GM19193 (cell line): Measurements from ENCODE around the gene THEM5.

Experiments used
- POLR2A ChIP-seq: IDR thresholded peaks from 4 replicates; pipeline ENCODE4 v1.6.1; 2011; ENCODE audit not compliant: insufficient read depth, insufficient read length; ENCODE audit errors: extremely low read depth

Gene THEM5

DNA sequence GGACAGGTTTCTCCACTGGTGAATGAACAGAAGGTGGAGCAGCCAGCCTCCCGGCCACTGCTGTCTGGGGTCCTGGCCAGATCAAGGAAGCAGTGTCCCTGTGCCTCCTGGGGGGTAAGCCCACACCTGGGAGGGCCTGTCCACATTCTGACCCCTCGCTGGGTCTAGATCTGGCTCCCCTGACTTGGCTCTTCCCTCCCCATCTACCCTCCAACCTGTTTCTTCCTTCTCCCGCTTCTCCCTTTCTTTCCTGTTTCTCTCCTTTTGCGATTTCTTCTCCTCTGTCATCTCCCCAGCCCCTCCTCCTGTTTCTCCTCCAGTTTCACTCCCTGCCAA is 22.3 kb downstream of the THEM5 start:
- no peak for TF ChIP-seq POLR2A

DNA sequence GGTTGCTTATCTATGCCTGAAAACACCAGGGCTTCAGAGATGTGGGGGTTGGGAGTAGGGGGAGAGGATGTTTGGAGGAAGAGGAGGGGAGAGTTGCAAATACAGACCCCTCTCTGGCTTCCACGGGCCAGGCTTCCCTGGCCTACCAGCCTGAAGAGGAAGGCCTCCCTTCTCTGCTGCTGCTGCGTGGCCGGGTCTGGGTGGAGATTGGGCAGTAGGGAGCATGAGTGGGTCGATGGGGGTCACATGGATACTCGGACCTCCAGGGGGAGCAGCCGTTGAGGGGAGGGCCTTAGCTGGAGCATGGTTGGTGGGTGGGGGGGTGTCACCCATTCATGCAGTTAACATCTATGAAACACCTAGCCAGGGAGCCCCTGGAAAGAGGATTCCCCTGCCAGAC is 23.5 kb downstream of the THEM5 start:
- TF ChIP-seq POLR2A = no peak

DNA sequence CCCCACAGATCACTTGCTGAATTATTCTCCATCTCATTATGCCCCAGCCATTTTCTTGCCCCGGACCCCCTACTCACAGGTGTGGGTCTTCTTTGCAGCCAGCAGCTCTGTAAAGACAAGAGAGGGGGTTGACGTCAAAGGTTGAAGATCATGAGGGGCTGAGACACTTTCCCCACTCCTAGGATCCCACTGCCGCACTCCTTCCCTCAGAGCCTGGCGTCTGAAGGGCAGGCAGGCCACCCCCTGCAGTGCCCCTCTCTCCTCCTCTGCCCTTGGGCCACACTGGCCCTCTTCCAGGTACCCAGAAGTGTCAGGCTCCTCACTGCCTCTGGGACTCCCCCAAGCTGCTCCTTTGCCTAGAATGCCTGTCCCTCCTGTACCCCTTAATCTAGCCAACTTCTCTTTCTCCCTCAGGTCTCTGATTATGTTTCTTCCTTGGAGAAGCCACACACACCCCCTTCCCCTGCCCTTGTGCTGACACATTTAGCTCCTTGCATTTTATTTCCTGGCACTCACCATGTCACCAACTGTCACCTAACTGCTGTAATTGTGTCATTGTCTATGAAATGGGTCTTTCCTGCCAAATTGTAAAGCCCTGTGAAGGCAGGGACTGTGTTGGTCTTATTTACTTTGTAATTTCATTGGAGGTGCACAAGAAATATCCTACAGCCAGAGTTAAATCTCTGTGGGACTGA is 24.0 kb downstream of the THEM5 start:
- TF ChIP-seq POLR2A = no peak

DNA sequence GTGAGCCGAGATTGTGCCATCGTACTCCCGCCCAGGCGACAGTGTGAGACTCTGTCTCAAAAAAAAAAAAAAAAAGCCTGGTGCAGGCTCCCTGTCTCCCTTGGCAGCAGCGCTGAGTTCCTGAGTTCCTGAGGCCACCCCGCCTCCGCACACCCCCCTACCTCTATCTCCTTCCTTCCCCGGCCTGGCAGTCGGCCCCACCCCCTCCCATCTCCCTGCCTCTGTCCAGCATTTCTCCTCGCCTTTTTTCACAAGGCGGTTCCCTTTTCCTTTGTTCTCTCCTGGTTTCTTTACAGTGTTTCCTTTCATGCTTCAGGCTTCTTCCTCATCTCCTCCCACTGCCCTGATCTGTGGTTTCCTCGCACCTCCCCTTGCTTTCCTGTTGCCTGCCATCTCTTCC is 24.6 kb downstream of the THEM5 start:
- TF ChIP-seq POLR2A = no peak

DNA sequence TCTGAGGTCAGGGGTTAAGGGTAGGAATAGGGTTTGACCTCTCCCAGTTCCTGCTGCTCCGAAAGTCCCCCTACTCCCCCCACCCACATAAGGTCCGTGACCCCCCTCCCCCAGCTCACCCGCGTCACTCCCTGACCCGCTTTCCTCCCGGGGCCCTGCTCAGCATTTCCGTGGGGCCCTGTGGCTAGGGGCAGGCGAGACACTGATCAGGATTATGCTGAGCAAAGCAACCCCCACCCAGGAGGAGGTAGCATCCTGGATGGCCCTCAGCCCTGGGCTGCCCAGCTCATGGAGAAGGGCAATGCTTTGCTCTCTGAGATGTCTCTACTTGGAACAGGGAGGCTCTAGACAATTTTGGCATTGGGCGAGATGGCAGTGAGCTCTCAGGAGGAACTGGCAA is 25.7 kb downstream of the THEM5 start:
- no peak for TF ChIP-seq POLR2A

DNA sequence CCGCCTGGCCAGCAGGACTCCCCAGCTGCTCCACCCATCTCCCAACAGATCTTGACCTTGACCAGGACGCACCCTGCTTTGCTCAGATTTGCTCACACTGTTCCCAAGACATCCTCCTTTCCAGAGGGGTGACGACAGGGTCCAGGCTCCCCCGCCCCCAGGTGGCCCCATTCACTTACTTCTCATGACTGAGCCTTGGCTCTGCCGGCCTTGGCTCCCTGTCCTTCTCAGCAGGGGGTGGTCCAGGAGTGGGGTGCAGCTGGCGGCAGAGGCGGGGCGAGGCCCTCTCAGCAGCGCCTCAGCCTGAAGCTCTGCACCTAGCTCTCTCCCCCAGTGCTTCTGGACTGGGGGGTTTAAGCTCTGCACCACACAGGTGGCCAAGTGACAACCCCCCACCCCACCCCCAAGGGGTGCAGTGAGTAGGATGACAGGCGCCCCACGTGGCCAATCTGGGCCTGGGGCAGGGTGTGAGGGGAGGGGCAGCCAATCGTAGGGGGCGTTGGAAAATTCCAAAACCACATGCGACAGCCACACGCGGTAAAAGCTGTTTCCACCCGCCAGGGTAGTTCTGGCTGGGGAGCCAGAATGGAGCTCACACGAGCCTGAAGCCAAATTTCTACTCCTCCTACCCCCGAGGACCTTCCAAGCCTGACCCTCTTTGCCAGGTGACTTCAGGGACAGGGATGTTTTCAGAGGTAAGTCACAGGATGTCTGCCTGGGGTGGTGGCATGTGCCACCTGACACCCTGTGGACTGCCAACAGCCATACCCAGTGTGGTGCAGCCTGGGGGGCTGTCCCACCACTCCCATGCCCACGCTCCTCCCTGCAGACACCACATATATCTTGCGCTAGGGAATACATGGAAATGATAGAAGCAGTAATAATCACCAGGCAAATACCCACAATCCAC is 27.5 kb downstream of the THEM5 start:
- TF ChIP-seq POLR2A = no peak

DNA sequence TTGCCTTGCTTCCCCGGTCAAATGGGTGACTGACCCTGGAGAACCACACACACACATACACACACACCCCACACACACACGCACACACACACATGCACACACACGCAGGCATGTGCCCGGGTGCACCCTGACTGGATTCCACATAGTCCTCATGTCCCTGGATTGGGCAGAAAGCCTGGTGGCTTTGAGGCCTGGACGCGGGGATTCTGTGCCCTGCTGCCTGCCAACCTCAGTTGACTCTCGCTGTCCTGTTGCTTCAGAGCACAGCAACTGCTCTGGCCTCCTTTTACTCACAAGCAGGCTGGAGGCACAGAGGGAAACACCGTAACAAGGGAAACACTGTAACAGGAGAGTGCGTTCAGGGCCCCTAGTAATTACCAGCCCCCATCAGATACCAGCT is 28.3 kb downstream of the THEM5 start:
- no peak for TF ChIP-seq POLR2A

DNA sequence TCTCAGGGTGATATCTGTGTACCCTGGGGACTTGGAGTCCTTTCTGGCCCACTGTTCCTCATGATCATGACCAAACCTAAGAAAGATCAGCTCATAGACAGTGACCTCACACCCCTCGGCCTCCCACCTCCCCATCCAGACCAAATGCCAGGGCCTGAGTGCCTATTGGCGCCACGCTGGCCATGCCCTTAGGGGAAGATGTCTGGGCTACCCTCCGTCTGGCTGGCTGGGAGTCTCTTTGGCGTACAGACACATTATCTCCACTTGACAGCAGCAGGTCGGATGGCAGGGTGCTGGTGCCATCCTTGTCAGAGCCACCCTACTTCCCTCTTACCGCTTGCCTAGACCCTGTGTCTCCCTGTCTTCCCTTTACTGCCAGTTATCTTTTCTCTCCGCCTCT is 30.3 kb downstream of the THEM5 start:
- no peak for TF ChIP-seq POLR2A

DNA sequence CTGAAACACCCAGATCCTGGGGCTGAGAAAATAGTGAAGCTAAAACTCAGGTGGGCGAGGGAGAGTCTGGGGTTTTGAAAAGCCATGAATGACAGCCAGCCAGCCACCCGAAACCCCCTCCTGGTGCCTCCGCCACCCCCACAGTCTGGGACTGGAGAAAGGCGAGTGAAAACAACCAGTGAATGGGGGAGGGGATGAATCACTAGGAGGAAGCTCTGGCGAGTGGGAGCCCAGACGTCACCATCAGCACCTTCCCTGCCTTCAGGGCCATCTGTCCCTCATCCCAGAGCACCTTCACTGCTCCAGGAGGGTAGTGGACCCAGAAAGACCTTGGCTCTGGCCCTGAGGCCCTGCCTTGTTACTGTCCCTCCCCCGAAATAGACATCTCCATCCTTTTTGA is 31.1 kb downstream of the THEM5 start:
- no peak for TF ChIP-seq POLR2A

DNA sequence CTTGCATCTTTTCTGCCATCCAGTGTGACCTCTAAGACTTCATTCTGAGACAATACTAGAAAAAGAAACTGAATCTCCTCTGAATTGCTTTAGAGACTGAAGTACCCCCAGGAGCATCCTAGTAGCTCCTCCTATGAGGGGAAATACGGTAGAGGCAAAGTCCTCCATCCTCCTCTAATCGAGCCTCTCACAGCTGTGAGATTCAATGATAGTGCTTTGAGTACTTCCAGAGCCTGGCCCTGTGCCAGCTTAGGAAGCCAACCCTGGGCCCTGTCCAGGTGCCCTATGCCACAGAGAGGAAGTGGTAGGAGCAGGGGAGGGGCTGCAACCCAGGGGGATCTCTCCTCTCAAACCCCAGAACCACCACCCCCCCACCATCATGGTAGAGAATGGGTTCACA is 32.6 kb downstream of the THEM5 start:
- TF ChIP-seq POLR2A = no peak

DNA sequence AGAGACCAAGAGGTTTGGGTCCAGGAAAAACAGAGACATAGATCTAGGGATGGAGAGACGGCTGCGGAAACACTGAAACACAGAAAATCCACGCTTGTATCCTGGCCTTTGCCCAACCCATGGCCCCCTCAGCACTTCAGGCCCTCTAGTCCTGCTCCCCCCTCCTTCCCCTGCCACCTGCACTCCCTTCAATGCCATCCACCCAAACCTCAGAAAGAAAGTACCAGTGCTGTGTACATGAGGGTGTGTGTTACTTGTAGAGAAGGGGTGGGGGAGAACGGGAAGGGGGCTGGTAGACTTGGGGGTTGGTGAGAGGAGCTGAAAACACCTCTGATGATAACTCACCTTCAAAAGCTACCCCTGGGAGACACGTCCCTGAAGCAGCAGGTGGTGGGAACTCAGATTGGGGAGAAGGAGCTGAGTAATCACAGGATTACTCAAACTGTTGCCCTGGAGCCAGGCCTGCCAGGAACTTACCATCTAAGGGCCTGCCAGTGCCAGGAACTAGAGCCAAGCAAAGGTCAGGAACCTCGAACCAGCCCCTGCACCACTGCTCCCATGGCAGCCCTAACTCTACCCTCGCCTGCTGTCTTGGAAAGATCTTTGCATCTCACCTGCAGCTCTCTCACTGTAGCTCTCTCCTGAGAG is 33.4 kb downstream of the THEM5 start:
- TF ChIP-seq POLR2A = no peak

DNA sequence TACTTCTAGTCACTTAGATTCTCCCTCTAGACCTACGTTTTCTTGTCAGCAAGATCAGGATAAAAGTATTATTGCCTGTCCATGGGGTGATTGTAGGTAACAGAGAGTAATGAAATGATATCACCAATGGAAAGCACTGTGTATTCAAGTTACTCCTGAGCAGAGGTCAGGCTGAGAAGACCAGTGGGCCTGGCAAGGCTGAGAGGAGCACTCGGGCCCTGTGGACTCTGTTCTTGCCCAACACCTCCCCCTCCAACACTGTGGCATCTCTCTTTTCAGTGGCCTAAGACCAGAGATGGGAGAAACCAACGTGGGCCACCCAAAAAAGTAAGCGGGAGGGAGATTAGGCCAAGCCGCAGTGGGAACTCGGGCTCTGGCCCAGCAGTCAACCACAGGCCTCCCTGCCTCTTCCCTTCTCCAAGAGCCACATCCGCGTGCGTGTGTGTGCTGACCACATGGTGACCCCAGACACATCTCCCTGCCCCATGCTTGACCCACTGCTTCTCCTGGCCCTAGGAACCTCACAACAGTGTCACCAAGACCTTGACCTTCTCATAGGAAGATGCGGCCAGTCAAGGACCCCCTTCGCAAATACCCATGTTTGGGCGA is 34.2 kb downstream of the THEM5 start:
- TF ChIP-seq POLR2A = no peak

DNA sequence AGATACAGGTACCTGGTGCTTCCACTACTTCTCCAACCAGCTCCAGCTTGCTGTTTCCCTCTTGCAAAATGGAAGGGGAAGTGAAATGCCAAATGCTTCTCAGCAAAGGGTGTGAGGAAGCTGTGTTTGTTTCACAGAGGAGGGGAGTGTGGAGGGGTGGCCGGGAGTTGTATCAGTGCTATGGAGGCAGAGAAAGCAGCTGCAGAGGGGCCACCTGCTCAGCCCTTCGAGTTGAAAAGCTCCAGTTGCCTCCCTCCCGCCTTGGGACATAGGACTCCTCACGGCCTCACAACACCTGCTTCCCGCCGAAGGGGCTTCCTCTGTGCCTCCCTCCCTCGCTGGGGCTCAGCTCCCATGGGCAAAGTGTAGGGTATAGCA is 36.2 kb downstream of the THEM5 start:
- no peak for TF ChIP-seq POLR2A

DNA sequence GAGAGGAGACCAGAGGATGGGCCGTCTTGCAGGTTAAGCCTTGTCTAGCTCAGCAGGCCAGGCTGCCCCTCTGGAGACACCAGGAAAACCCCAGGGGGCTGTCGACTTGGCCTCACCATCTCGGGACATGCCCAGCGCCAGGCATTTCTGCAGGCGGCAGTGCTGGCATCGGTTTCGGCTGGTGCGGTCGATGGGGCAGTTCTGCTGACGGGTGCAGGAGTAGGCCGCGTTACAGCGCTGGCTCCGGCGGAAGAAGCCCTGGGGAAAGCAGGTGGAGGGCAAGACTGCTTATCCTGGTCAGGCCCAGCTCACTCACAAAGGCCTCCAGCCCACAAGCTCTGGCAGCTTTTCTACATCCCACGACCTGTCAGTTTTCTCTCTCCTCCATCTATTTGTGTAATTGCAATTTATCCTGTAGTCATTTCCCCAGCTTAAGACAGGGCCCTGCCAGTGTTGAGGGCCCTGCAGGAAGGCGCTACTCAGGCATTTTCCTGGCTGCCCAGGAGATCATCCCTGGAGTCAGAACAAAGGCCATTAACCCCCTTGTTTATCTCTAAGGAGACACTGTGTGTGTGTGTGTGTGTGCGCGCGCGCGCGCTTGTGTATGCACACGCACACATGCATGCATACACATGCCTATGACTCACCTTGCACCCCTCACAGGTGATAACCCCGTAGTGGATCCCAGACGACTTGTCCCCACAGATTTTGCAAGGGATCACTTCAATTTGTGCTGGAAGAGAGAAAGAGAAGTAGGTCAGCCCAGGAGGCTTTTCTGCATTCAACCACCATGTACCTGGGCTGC is 36.8 kb downstream of the THEM5 start:
- TF ChIP-seq POLR2A = no peak
